Measurements from ENCODE around the gene NBEA.

The NBEA gene

DNA sequence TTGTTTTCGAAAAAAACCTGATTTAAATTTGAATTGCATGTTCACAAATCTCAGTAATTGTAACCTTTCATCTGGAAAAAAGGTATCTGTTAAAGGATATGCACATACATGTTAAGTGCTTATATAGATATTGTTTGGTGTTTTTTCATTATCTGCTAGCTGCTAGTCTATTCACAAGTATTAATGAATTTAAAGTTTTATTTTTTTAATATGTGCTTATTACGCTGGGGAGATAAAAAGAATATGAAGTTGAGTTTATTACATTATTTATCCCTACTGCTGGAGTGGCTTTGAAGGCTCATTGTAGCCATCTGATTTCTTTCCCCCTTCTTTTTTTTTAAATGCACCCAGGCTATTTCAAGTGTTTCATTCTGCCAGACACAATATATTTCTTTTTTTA is 538.3 kb downstream of the NBEA start:
- no peak for TF ChIP-seq RAD21 (IDR thresholded peaks at IDR 0.05; ENCODE audit: low read depth)
- no peak for TF ChIP-seq CREB1 (IDR thresholded peaks at IDR 0.05; ENCODE audit: low read depth)
- no peak for TF ChIP-seq TAF1 (IDR thresholded peaks at IDR 0.05; ENCODE audit: low read depth)
- TF ChIP-seq, protein P1, sequence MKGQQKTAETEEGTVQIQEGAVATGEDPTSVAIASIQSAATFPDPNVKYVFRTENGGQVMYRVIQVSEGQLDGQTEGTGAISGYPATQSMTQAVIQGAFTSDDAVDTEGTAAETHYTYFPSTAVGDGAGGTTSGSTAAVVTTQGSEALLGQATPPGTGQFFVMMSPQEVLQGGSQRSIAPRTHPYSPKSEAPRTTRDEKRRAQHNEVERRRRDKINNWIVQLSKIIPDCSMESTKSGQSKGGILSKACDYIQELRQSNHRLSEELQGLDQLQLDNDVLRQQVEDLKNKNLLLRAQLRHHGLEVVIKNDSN (IDR thresholded peaks at IDR 0.05) = no peak
- no peak for TF ChIP-seq ZBTB7A (IDR thresholded peaks at IDR 0.05; ENCODE audit: low read depth)
- TF ChIP-seq, protein P2, sequence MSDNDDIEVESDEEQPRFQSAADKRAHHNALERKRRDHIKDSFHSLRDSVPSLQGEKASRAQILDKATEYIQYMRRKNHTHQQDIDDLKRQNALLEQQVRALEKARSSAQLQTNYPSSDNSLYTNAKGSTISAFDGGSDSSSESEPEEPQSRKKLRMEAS (IDR thresholded peaks at IDR 0.05) = no peak
- TF ChIP-seq, protein P3, sequence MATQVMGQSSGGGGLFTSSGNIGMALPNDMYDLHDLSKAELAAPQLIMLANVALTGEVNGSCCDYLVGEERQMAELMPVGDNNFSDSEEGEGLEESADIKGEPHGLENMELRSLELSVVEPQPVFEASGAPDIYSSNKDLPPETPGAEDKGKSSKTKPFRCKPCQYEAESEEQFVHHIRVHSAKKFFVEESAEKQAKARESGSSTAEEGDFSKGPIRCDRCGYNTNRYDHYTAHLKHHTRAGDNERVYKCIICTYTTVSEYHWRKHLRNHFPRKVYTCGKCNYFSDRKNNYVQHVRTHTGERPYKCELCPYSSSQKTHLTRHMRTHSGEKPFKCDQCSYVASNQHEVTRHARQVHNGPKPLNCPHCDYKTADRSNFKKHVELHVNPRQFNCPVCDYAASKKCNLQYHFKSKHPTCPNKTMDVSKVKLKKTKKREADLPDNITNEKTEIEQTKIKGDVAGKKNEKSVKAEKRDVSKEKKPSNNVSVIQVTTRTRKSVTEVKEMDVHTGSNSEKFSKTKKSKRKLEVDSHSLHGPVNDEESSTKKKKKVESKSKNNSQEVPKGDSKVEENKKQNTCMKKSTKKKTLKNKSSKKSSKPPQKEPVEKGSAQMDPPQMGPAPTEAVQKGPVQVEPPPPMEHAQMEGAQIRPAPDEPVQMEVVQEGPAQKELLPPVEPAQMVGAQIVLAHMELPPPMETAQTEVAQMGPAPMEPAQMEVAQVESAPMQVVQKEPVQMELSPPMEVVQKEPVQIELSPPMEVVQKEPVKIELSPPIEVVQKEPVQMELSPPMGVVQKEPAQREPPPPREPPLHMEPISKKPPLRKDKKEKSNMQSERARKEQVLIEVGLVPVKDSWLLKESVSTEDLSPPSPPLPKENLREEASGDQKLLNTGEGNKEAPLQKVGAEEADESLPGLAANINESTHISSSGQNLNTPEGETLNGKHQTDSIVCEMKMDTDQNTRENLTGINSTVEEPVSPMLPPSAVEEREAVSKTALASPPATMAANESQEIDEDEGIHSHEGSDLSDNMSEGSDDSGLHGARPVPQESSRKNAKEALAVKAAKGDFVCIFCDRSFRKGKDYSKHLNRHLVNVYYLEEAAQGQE (IDR thresholded peaks at IDR 0.05; ENCODE audit: low read depth) = no peak
- TF ChIP-seq YY1 (IDR thresholded peaks at IDR 0.05; ENCODE audit: low read depth) = no peak
- no peak for TF ChIP-seq FOXM1 (IDR thresholded peaks at IDR 0.05; ENCODE audit: borderline replicate concordance, low read depth)

DNA sequence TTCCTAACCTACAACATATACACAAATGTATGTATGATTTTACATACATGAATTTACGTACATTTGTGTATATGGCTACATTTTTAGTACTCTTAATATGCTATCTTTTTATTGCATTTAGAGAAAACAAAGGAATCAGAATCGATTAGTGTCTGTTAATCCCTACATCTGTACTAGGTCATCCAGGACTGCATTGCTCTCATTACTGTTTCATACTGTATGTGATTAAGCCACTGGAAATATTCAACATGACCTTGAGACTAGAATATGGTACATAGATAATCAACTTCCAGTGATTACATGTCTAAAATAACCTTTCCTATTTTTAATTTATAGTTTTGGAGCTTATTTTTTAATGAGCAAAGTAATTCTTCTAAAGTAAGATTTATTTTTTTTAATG is 539.7 kb downstream of the NBEA start:
- TF ChIP-seq TCF12 (IDR thresholded peaks at IDR 0.05; ENCODE audit: low read depth) = no peak
- no peak for TF ChIP-seq TAF1 (IDR thresholded peaks at IDR 0.05; ENCODE audit: low read depth)
- TF ChIP-seq YY1 (IDR thresholded peaks at IDR 0.05; ENCODE audit: low read depth) = no peak
- TF ChIP-seq FOXM1 (IDR thresholded peaks at IDR 0.05; ENCODE audit: borderline replicate concordance, low read depth) = no peak
- no peak for TF ChIP-seq EGR1 (IDR thresholded peaks at IDR 0.05)
- TF ChIP-seq, protein P2 (IDR thresholded peaks at IDR 0.05) = no peak
- TF ChIP-seq, protein P3 (IDR thresholded peaks at IDR 0.05; ENCODE audit: low read depth) = no peak
- no peak for TF ChIP-seq CEBPB (IDR thresholded peaks at IDR 0.05)
- no peak for TF ChIP-seq ZBTB7A (IDR thresholded peaks at IDR 0.05; ENCODE audit: low read depth)
- no peak for TF ChIP-seq EP300 (IDR thresholded peaks at IDR 0.05; ENCODE audit: borderline replicate concordance)
- TF ChIP-seq TEAD4 (IDR thresholded peaks at IDR 0.05) = no peak
- TF ChIP-seq, protein P1 (IDR thresholded peaks at IDR 0.05) = no peak
- no peak for TF ChIP-seq CREB1 (IDR thresholded peaks at IDR 0.05; ENCODE audit: low read depth)
- no peak for TF ChIP-seq RAD21 (IDR thresholded peaks at IDR 0.05; ENCODE audit: low read depth)
- no peak for TF ChIP-seq NFIC (IDR thresholded peaks at IDR 0.05)

DNA sequence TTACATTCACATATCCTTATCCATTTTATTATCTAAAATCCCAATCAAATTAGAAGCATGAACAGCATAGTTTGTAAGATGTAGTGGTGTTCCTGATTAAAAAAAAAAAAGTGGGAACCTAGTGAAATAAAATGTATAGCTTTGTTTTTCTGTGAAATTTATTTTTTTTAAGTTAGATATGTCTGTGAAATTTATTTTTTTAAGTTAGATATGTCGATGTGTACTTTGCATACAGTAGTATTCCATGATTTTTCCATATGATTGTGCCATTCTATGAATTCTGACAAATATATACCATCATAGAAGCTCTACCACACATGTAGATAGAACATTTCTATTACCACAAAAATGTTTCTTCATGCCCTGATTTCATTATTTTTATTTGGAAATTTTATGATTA is 540.5 kb downstream of the NBEA start:
- TF ChIP-seq, protein P1 (IDR thresholded peaks at IDR 0.05) = no peak

DNA sequence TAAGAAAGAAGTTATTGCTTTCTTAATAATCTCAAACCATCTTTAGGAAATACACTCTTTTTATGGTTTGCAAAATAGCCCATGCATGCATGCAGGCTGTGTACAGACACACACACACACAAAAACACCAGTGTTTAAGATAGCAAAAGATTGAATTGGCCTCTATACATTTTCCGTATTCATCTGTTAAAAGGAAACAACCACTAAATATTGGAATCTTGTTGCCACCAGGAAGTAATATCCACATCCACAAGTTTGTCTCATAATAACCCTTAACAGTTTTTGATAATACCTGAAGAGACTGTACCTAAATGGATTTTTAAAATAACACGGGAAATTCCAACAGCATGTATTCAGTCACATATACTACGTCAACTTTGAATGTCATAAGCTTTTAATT is 541.7 kb downstream of the NBEA start:
- TF ChIP-seq, protein P3 (IDR thresholded peaks at IDR 0.05; ENCODE audit: low read depth) = no peak
- TF ChIP-seq TAF1 (IDR thresholded peaks at IDR 0.05; ENCODE audit: low read depth) = no peak
- TF ChIP-seq, protein P1 (IDR thresholded peaks at IDR 0.05) = no peak
- TF ChIP-seq YY1 (IDR thresholded peaks at IDR 0.05; ENCODE audit: low read depth) = no peak
- TF ChIP-seq EP300 (IDR thresholded peaks at IDR 0.05; ENCODE audit: borderline replicate concordance) = no peak
- TF ChIP-seq FOXM1 (IDR thresholded peaks at IDR 0.05; ENCODE audit: borderline replicate concordance, low read depth) = no peak
- no peak for TF ChIP-seq ZBTB7A (IDR thresholded peaks at IDR 0.05; ENCODE audit: low read depth)
- no peak for TF ChIP-seq RAD21 (IDR thresholded peaks at IDR 0.05; ENCODE audit: low read depth)
- no peak for TF ChIP-seq CEBPB (IDR thresholded peaks at IDR 0.05)
- TF ChIP-seq NFIC (IDR thresholded peaks at IDR 0.05) = no peak
- no peak for TF ChIP-seq TEAD4 (IDR thresholded peaks at IDR 0.05)
- no peak for TF ChIP-seq EGR1 (IDR thresholded peaks at IDR 0.05)
- TF ChIP-seq, protein P2 (IDR thresholded peaks at IDR 0.05) = no peak
- no peak for TF ChIP-seq CREB1 (IDR thresholded peaks at IDR 0.05; ENCODE audit: low read depth)

Measured in Ishikawa (cell line).